Hematopoietic multipotent progenitor cell (in vitro differentiated cells): ENCODE data around the gene EPAS1. TPM values are rescaled to one million over a fixed set of nuclear protein-coding genes. Genes with fewer than 3 reads are reported as not detected.

Source experiments
- DNase-seq, 3 donors: peaks; one replicate each; pipeline ENCODE4 v3.0.0-alpha.2; 2011 to 2015; ENCODE audit warnings: low read depth in 2 of 3, low spot score in 2 of 3
- total RNA-seq: library from RNA; depleted of rRNA; stranded (reverse); fragments of >200 nt; gene quantifications from one replicate; pipeline ENCODE4 v1.2.3, GENCODE V29; 2012

Gene EPAS1
- total RNA-seq: 0.54 TPM

GRCh38 chr2:46296840-46297545 lies at the start of gene EPAS1:
Gene EPAS1, plus strand, starts transcription at chr2:46297407. Its CDS starts 505 bp downstream, at chr2:46297912.
- DNase-seq: peak; percentile 51 to 78 (median 75)

- peak in 1 of 3 donors; percentile 21 for DNase-seq
These were observed 49.0 kb upstream of the EPAS1 start for GRCh38 chr2:46248171-46248570.

- no peak for DNase-seq
These were observed 47.6 kb upstream of the EPAS1 start for GRCh38 chr2:46249654-46250053.

GRCh38 chr2:46252891-46253659 lies 44.1 kb upstream of the EPAS1 start:
- no peak for DNase-seq

- no peak for DNase-seq
These were observed 42.7 kb upstream of the EPAS1 start for GRCh38 chr2:46254474-46254873.

GRCh38 chr2:46256563-46257142 lies 40.6 kb upstream of the EPAS1 start:
- no peak for DNase-seq

GRCh38 chr2:46257476-46257875 lies 39.7 kb upstream of the EPAS1 start:
- peak in 1 of 3 donors; percentile 25 for DNase-seq

GRCh38 chr2:46257980-46258379 lies 39.2 kb upstream of the EPAS1 start:
- DNase-seq: no peak

- DNase-seq: no peak
These were observed 38.0 kb upstream of the EPAS1 start for GRCh38 chr2:46258937-46259776.

GRCh38 chr2:46259777-46260168 lies 37.4 kb upstream of the EPAS1 start:
- DNase-seq: no peak

- DNase-seq: no peak
These were observed 36.9 kb upstream of the EPAS1 start for GRCh38 chr2:46260305-46260704.

GRCh38 chr2:46262248-46262938 lies 34.8 kb upstream of the EPAS1 start:
- DNase-seq: no peak

- no peak for DNase-seq
These were observed 33.9 kb upstream of the EPAS1 start for GRCh38 chr2:46263347-46263746.

- no peak for DNase-seq
These were observed 32.8 kb upstream of the EPAS1 start for GRCh38 chr2:46264447-46264846.

GRCh38 chr2:46266134-46266533 lies 31.1 kb upstream of the EPAS1 start:
- DNase-seq: no peak

GRCh38 chr2:46267616-46268015 lies 29.6 kb upstream of the EPAS1 start:
- no peak for DNase-seq

GRCh38 chr2:46268196-46268595 lies 29.0 kb upstream of the EPAS1 start:
- peak in 2 of 3 donors; percentile 46 to 76 for DNase-seq

- DNase-seq: no peak
These were observed 28.2 kb upstream of the EPAS1 start for GRCh38 chr2:46269001-46269400.

- DNase-seq: peak in 1 of 3 donors; percentile 28
These were observed 27.5 kb upstream of the EPAS1 start for GRCh38 chr2:46269544-46270273.

GRCh38 chr2:46270384-46270783 lies 26.8 kb upstream of the EPAS1 start:
- no peak for DNase-seq
